ENCODE data around the gene SYTL4. TPM values are rescaled to one million over a fixed set of nuclear protein-coding genes. Genes with fewer than 3 reads are reported as not detected.

The SYTL4 gene
- total RNA-seq, 4 donors from 2014 or later = 2.5 to 4.0 (median 3.1) TPM

- ATAC-seq (no peak), DNase-seq (no peak)
- Histone ChIP-seq H3K4me1 (peaks cover 0 to 6% of the 10 kb centered on the region in 2 donors), H3K27ac (peak overlapping the region; percentile 75 to 80 (median 76)), H3K36me3 (no peaks in the 10 kb centered on the region), H3K4me3 (no peak overlapping the region), H3K9me3 (no peaks in the 10 kb centered on the region), H3K27me3 (no peaks in the 10 kb centered on the region)
- TF ChIP-seq POLR2A (IDR thresholded peaks at IDR 0.05) (no peak), CTCF (IDR thresholded peaks at IDR 0.05 in 4 of 5, conservative IDR thresholded peaks at IDR 0.05 in 1 of 5) (no peak)
- in situ Hi-C loops (cut with MboI; ENCODE audit: low sequenced_read_pairs in 4 of 4) (no loop called here), intact Hi-C loops (cut with DNase I; ENCODE audit: low total_unique reads) (no loop called here)
Observed at GRCh38 chrX:100650841-100651240, 81.1 kb downstream of the SYTL4 start.

GRCh38 chrX:100649550-100650356 lies 82.2 kb downstream of the SYTL4 start:
- Histone ChIP-seq H3K4me1 (peaks cover 0 to 6% of the 10 kb centered on the region in 2 donors), H3K27ac (peak overlapping the region; percentile 75 to 80 (median 76)), H3K27me3 (no peaks in the 10 kb centered on the region), H3K4me3 (no peak overlapping the region), H3K36me3 (no peaks in the 10 kb centered on the region), H3K9me3 (no peaks in the 10 kb centered on the region)
- DNase-seq (peak; percentile 42 to 71), ATAC-seq (peak; percentile 69 to 72)
- intact Hi-C loops (cut with DNase I; ENCODE audit: low total_unique reads) = no loop called here
- TF ChIP-seq CTCF (IDR thresholded peaks at IDR 0.05 in 4 of 5, conservative IDR thresholded peaks at IDR 0.05 in 1 of 5) (no peak), POLR2A (IDR thresholded peaks at IDR 0.05) (peak in 1 of 2 donors; percentile 33)
- in situ Hi-C loops (cut with MboI; ENCODE audit: low sequenced_read_pairs in 4 of 4) = no loop called here

GRCh38 chrX:100648458-100649417 lies 83.2 kb downstream of the SYTL4 start:
- ATAC-seq = peak in 1 of 2 donors; percentile 40
- H3K36me3 ChIP-seq = no peaks in the 10 kb centered on the region
- in situ Hi-C loops (cut with MboI; ENCODE audit: low sequenced_read_pairs in 4 of 4) = no loop called here
- TF ChIP-seq POLR2A (IDR thresholded peaks at IDR 0.05) (no peak), CTCF (IDR thresholded peaks at IDR 0.05 in 4 of 5, conservative IDR thresholded peaks at IDR 0.05 in 1 of 5) (no peak)
- intact Hi-C loops (cut with DNase I; ENCODE audit: low total_unique reads) = no loop called here
- H3K9me3 ChIP-seq = no peaks in the 10 kb centered on the region
- H3K4me1 ChIP-seq = peaks cover 0 to 6% of the 10 kb centered on the region in 2 donors
- peak overlapping the region; percentile 75 to 80 (median 76) for H3K27ac ChIP-seq
- peak; percentile 2 to 16 for DNase-seq
- peaks cover 0 to 5% (median 0%) of the 10 kb centered on the region in 3 donors for H3K27me3 ChIP-seq
- H3K4me3 ChIP-seq = no peak overlapping the region

GRCh38 chrX:100647739-100648138 lies 84.2 kb downstream of the SYTL4 start:
- Histone ChIP-seq H3K27me3 (peaks cover 0 to 5% (median 0%) of the 10 kb centered on the region in 3 donors), H3K36me3 (no peaks in the 10 kb centered on the region), H3K9me3 (no peaks in the 10 kb centered on the region), H3K4me3 (no peak overlapping the region), H3K27ac (peak overlapping the region; percentile 75 to 80 (median 76)), H3K4me1 (peaks cover 0 to 6% of the 10 kb centered on the region in 2 donors)
- no peak for TF ChIP-seq CTCF (IDR thresholded peaks at IDR 0.05 in 4 of 5, conservative IDR thresholded peaks at IDR 0.05 in 1 of 5)
- TF ChIP-seq POLR2A (IDR thresholded peaks at IDR 0.05) = no peak
- intact Hi-C loops (cut with DNase I; ENCODE audit: low total_unique reads) (no loop called here), in situ Hi-C loops (cut with MboI; ENCODE audit: low sequenced_read_pairs in 4 of 4) (no loop called here)
- ATAC-seq (no peak), DNase-seq (no peak)
